Measurements from ENCODE around the gene PRKN.

GRCh38 chr6:161847628-161848027 lies 879.9 kb downstream of the PRKN start:
- TF ChIP-seq CTCF (IDR thresholded peaks at IDR 0.05; ENCODE audit: low read length) (no peak), EZH2 (IDR thresholded peaks at IDR 0.05; ENCODE audit: borderline replicate concordance, low read length) (no peak)

Measured in OCI-LY1 (cell line).